SJSA1 (cell line): ENCODE measurements around the gene RNF182. TPM values are rescaled to one million over a fixed set of nuclear protein-coding genes. Genes with fewer than 3 reads are reported as not detected.

Source experiments
- DNase-seq, 2 experiments: peaks; one replicate each; pipeline ENCODE4 v3.0.0-alpha.2; 2015 to 2020; ENCODE audit warnings: low spot score in 2 of 2, low read depth in 1 of 2
- H3K27ac ChIP-seq: fragments of 250-450 bp; sonication (Bioruptor Pico); 2 replicates; pipeline ENCODE4 v1.5.1; 2020; ENCODE audit warnings: mild to moderate bottlenecking, moderate library complexity
- H3K27me3 ChIP-seq: fragments of 250-450 bp; sonication (Bioruptor Pico); replicated peaks from 2 replicates; pipeline ENCODE4 v1.5.1; 2020; ENCODE audit warnings: mild to moderate bottlenecking, moderate library complexity
- H3K36me3 ChIP-seq: fragments of 250-450 bp; sonication (Bioruptor Pico); 2 replicates; pipeline ENCODE4 v1.5.1; 2020; ENCODE audit warnings: mild to moderate bottlenecking
- H3K4me1 ChIP-seq: fragments of 250-450 bp; sonication (Bioruptor Pico); replicated peaks from 2 replicates; pipeline ENCODE4 v1.6.1; 2021; ENCODE audit warnings: mild to moderate bottlenecking
- H3K4me3 ChIP-seq: fragments of 250-450 bp; sonication (Bioruptor Pico); 2 replicates; pipeline ENCODE4 v1.5.1; 2020; ENCODE audit warnings: mild to moderate bottlenecking
- H3K9me3 ChIP-seq: fragments of 250-450 bp; sonication (Bioruptor Pico); replicated peaks from 2 replicates; pipeline ENCODE4 v1.5.1; 2020; ENCODE audit warnings: mild to moderate bottlenecking
- total RNA-seq: library from RNA; depleted of rRNA; stranded (reverse); fragments of >200 nt; shearing (Covaris generic); gene quantifications from 2 replicates; pipeline ENCODE4 v1.2.3, GENCODE V29; 2014

Gene RNF182
- total RNA-seq, 1 experiment from 2014 or later = 3.1 TPM

DNA sequence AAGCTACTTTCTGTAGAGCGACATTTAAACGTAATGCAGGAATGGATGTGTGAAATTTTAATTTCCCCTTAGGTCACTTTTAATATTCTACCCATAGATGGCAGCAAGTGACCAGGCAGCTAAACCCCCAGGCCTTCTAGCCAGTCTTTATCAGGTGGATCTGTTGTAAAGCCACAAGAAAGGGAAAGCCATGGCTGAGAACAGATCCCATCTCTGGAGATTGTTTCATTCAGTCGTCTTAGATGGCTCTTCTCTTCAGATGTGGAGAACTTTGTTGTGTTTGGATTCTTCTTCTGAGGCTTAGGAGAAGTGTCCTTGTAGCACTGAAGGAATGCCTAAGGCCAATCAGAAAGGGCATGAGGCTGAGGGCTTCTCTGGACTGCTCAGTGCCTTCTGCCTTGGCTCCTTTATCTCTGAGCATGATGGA, 15.8 kb upstream of the RNF182 start:
- DNase-seq = peak; percentile 42 to 53
- H3K9me3 ChIP-seq = no peaks in the 10 kb centered on the region
- no peaks in the 10 kb centered on the region for H3K36me3 ChIP-seq
- peaks cover 12% of the 10 kb centered on the region; the same call in 1 of the 2 replicates for H3K27me3 ChIP-seq
- no peak overlapping the region for H3K4me3 ChIP-seq
- no peaks in the 10 kb centered on the region for H3K4me1 ChIP-seq
- H3K27ac ChIP-seq = no peak overlapping the region

DNA sequence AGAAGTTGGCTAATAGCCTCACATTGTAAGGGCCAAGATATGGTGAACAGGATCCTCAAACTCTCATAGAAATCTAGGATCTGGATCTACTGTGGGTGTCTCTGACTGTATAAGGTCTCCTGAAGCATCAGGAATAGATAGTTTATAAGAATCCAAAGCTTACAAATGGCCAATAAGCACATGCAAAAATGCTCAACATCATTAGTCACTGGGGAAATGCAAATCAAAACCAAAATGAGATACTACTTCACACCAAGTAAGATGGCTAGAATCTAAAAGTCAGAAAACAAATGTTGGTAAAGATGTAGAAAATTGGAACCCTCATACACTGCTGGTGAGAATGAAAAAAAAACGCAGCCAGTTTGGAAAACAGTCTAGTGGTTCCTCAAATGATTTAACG, 14.3 kb upstream of the RNF182 start:
- Histone ChIP-seq H3K4me1 (no peaks in the 10 kb centered on the region), H3K27me3 (peaks cover 4% of the 10 kb centered on the region; the same call in 1 of the 2 replicates), H3K4me3 (no peak overlapping the region), H3K36me3 (no peaks in the 10 kb centered on the region), H3K27ac (no peak overlapping the region), H3K9me3 (no peaks in the 10 kb centered on the region)
- no peak for DNase-seq

DNA sequence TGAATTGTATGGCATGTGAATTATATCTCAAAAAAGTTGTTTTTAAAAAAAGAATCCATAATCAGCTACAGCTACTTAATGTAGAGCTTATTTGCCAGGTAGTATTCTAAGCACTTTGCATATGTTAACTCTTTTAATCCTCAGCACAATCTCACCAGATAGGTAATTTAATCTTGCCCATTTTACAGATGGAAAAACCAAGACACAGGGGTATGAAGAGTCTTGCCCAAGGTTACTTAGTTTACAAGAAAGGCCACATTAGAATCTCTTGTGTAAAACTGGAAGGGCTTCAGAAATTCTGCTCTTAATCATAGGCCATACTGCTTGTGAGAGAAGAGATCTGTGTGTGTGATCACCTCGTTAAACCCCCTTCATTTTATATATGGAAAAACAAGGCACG, 13.4 kb upstream of the RNF182 start:
- DNase-seq = no peak
- H3K36me3 ChIP-seq = no peaks in the 10 kb centered on the region
- H3K9me3 ChIP-seq = no peaks in the 10 kb centered on the region
- H3K4me3 ChIP-seq = no peak overlapping the region
- H3K4me1 ChIP-seq = no peaks in the 10 kb centered on the region
- no peaks in the 10 kb centered on the region for H3K27me3 ChIP-seq
- H3K27ac ChIP-seq = no peak overlapping the region

DNA sequence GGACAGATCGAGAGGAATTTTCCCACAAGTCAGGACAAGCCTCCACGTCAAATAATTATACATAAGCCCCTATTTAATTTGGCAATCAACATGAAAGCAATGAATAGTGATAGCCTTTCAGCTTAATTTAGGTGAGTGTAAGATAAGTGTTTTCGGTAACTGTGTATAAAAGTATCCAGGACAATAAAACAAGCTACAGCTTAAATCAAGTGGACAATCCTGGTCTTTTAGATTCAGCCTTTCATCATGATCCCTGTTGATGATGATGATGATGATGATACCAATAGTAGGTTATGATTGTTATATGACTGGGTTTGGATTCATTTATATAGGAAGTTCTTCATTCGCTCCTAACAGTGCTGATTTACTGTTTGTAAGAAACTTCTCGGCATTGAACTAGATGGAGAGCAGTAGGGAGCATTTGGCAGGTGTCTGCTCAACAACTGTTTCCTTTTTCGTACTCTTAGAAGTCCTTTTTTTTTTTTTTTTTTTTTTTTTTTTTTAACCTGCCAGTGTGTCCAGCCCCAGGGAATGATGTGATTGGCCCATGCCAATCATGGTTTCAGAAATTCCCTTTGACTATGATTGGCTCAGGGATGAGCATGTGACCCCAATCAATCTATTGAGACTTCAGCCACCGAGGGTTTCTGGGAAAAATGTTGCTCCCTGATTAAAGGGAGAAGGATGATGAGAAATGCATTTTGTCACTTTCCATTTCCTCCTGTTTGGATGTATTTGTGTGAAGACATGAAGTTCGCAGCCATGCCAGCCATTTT, 11.3 kb upstream of the RNF182 start:
- H3K4me3 ChIP-seq = no peak overlapping the region
- DNase-seq = no peak
- H3K9me3 ChIP-seq = no peaks in the 10 kb centered on the region
- H3K27me3 ChIP-seq = no peaks in the 10 kb centered on the region
- no peak overlapping the region for H3K27ac ChIP-seq
- H3K4me1 ChIP-seq = no peaks in the 10 kb centered on the region
- no peaks in the 10 kb centered on the region for H3K36me3 ChIP-seq

DNA sequence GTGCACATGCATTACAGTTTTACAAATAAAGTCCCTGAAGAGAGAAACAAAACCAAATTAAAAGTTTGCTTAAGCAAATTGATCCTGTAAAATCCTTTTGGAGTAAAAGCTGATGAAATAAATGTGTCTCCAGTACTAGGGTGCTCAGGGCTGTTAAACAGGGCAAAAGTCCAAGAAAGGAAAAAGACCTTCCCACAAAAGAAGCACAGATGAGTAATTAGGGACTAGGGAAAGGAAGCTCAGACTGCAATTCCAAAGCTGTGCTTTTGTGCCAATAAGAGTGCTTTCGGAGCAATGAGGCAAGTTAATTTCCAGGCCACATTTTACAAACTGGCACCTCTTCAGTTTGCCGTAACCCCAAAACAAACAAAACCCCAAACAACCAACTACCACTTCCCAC, 10.4 kb upstream of the RNF182 start:
- DNase-seq = no peak
- Histone ChIP-seq H3K4me3 (no peak overlapping the region), H3K27ac (no peak overlapping the region), H3K9me3 (no peaks in the 10 kb centered on the region), H3K4me1 (no peaks in the 10 kb centered on the region), H3K36me3 (no peaks in the 10 kb centered on the region), H3K27me3 (no peaks in the 10 kb centered on the region)

DNA sequence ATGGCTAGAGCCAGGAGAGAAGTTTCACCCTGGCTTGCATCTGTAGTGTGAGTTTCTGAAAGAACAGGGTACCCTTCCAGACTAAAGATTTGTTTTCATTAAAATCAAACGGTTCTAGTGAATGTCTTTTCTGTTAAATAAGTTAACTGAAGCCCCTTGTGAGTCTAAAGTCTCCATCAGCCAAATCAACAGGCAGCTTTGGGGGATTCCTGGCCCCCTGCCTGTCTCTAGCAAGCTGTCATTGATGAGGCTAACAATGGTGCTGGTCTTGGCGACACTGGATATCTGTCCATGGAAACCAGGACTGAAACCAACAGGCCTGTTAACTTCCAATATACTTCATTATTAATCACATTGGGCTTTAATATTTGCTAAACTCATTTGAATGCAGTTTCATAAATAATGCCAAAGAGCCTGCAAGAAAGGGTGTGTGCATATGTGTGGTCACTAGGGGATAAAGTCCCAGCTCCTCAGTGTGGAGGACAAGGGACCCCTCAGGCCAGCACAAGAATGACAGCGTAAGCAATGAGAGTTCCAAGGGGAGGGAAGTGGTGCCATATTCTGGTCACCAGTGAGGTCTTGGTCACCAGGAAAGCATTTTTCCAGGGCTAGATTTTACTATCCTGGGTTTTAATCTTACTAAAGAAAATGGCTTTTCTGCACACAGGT, 9.1 kb upstream of the RNF182 start:
- no peak overlapping the region for H3K27ac ChIP-seq
- no peaks in the 10 kb centered on the region for H3K9me3 ChIP-seq
- no peak overlapping the region for H3K4me3 ChIP-seq
- DNase-seq = no peak
- no peaks in the 10 kb centered on the region for H3K4me1 ChIP-seq
- no peaks in the 10 kb centered on the region for H3K27me3 ChIP-seq
- no peaks in the 10 kb centered on the region for H3K36me3 ChIP-seq

DNA sequence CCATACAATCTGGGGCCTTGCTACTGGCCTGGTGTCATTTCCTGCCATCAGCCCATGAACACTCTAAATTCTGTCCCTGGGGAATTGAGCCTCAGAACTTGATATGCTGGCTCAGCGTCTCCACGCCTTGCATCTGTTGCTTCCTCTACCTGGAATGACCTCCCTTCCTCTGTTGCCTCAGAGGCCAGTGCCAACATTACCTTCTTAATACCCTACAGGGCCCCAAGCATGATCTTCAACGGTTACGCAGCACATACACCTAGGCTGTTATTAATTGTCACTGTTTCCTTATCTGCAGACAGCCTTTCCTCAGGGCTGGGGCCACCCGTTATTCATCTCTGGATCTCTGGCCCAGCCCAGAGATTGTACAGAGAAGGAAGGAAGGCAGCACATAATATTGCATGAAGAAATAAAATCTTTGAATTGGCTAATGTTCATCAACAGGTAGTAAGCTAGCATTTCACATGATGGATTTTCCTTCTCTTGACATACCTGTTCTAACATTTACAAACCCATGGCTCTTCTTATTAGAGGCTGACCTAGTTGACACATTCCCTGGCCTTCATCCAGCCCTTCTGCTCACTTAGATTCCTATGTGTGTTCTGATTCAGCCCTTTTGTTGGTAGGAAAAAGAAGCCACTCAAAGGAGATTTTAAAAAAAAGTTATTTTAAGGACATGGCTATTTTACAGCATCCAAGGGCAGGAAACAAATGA, 8.4 kb upstream of the RNF182 start:
- H3K4me1 ChIP-seq = no peaks in the 10 kb centered on the region
- H3K9me3 ChIP-seq = no peaks in the 10 kb centered on the region
- H3K4me3 ChIP-seq = no peak overlapping the region
- H3K27ac ChIP-seq = no peak overlapping the region
- H3K27me3 ChIP-seq = no peaks in the 10 kb centered on the region
- no peaks in the 10 kb centered on the region for H3K36me3 ChIP-seq
- no peak for DNase-seq

DNA sequence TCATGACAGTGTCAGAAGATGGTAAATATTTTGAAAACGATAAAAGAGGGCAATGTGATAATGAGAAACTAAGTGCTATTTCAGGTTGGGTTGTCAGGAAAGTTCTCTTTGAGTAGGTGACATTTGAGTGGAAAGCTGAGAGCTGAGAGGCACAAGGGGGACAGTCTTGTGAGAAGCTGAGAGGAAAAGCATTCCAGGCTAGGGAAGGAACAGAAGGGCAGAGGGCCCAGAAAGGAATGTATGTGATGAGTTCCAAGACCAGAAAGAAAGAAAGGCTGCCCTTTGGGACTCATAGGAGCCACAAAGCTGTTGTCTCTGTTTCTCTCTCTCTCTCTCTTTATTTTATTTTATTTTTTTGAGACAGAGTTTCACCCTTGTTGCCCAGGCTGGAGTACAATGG, 7.6 kb upstream of the RNF182 start:
- Histone ChIP-seq H3K4me3 (no peak overlapping the region), H3K36me3 (no peaks in the 10 kb centered on the region), H3K27me3 (no peaks in the 10 kb centered on the region), H3K27ac (no peak overlapping the region), H3K9me3 (no peaks in the 10 kb centered on the region), H3K4me1 (no peaks in the 10 kb centered on the region)
- DNase-seq = no peak

DNA sequence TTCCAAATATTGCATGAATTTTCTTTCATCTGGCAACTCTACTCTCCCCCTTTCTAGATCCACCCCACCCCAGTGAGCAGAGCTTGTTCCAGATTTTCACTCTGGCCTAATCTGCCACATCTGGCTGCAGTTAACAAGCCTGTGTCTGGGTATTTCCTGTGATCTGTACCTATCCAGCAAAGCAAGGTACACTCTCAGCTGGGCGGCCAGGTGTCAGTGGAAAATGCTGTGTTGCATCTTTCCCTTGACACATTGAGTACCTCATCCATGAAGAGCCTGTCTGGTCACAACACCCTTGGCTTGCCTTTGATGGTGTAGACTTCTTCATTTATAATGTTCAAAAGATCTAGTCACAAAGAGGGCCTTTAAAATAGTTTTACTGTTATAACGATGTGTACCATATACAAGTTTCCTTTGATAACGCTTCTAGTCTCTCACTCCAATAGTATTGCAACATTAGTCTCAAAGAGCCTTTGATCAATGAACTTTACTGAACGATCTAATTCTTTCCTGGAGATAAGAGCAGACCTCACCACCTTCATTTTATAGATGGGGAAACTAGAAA, 6.0 kb upstream of the RNF182 start:
- DNase-seq = no peak
- Histone ChIP-seq H3K9me3 (no peaks in the 10 kb centered on the region), H3K27ac (no peak overlapping the region), H3K4me1 (peaks cover 5% of the 10 kb centered on the region), H3K4me3 (no peak overlapping the region), H3K36me3 (no peaks in the 10 kb centered on the region), H3K27me3 (no peaks in the 10 kb centered on the region)

DNA sequence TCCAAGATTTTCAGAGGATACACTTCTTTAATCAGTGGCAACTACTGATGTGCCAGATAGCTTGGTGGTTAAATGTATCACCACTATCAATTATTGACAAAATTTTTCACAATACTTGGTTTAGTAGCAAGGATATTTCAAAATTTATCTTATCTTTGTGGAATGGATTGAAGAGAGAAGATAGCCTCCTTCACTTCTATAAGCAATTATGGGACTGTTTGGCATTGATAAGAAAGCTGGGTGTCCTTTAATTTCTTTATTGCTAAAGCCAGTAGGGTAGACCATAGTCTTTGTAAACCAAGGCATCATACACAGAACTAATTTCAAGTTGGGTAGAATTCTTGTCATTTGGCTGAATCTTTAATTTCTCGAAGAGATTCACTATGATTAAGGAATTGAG, 4.9 kb upstream of the RNF182 start:
- no peak for DNase-seq
- Histone ChIP-seq H3K4me3 (no peak overlapping the region), H3K27me3 (no peaks in the 10 kb centered on the region), H3K36me3 (no peaks in the 10 kb centered on the region), H3K9me3 (no peaks in the 10 kb centered on the region), H3K4me1 (peaks cover 14% of the 10 kb centered on the region), H3K27ac (no peak overlapping the region)

DNA sequence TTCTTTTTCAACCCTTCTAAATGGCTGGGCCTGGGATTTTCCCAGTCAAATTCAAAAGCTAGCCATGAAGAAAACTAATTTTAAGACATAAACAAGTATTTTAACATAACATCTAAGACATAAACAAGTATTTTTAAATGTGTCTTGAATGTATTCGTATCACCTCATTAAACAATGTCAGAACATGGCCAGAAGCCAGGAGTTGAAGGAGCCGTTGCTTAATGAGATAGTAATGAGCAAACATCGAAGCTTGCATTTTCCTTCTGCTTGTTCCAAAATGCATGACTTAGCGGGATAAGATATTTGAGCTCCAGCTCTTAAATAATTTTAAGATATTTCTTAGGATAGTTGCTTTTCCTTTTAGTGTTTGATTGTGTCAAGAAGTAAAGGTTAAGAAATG, 4.2 kb upstream of the RNF182 start:
- Histone ChIP-seq H3K27me3 (peaks cover 5% of the 10 kb centered on the region), H3K4me3 (no peak overlapping the region), H3K27ac (no peak overlapping the region), H3K36me3 (no peaks in the 10 kb centered on the region), H3K4me1 (peaks cover 19% of the 10 kb centered on the region), H3K9me3 (no peaks in the 10 kb centered on the region)
- no peak for DNase-seq

DNA sequence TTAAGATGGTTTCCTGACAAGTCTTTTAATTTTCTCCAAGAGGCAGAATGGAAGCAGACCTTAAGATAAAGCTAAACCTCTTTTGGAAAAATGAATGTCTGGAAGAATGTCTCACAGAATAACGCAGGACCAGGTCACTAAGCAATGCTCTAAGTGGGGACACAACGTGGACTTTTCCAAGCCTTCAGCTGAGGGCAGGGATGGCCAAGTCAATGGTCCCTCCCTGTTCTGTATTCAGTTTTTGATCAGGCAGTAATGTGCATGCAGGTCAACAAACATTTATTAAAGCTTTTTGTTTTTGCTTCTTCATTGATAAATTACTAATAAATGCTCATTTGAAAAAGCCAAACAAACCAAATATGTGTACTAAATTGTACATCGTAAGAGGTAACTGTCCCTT, 2.0 kb upstream of the RNF182 start:
- Histone ChIP-seq H3K27ac (no peak overlapping the region), H3K36me3 (no peaks in the 10 kb centered on the region), H3K4me1 (peaks cover 22% of the 10 kb centered on the region), H3K27me3 (peaks cover 8% of the 10 kb centered on the region), H3K9me3 (no peaks in the 10 kb centered on the region), H3K4me3 (no peak overlapping the region)
- no peak for DNase-seq

DNA sequence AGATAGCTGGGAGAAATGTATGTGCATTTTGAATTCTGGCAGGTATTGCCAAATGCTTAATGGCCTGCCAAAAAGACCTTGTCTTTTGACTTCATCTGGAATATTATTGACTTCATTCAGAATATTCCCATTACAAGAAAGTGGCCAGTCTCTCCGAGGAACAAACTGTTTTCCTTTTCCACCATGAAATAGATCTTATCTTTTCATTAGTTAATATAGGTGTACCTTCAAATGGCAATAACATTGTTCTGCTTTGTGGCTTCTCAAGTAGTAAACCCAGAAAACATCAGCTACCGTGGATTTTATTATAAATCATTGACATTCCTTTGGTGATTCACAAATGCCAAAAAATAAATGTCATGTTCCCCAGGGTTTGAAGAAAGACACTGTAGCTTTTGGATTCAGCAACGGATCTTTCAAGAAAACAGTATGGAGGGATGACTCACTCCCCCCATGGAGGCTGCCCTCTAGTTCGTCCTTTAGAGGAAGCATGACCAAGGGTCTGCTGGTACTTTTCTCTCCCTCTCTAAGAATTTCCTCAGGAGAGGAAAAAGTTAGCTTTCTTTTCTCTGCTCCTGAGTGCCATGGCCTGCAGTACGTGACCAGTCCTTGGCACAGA, 1.1 kb upstream of the RNF182 start:
- H3K27ac ChIP-seq = peak overlapping the region; percentile 50
- DNase-seq = no peak
- H3K27me3 ChIP-seq = peaks cover 8% of the 10 kb centered on the region
- H3K36me3 ChIP-seq = no peaks in the 10 kb centered on the region
- no peaks in the 10 kb centered on the region for H3K9me3 ChIP-seq
- peak overlapping the region; percentile 49 for H3K4me3 ChIP-seq
- H3K4me1 ChIP-seq = peaks cover 22% of the 10 kb centered on the region
